ENCODE measurements around the gene INPP4B.

DNA sequence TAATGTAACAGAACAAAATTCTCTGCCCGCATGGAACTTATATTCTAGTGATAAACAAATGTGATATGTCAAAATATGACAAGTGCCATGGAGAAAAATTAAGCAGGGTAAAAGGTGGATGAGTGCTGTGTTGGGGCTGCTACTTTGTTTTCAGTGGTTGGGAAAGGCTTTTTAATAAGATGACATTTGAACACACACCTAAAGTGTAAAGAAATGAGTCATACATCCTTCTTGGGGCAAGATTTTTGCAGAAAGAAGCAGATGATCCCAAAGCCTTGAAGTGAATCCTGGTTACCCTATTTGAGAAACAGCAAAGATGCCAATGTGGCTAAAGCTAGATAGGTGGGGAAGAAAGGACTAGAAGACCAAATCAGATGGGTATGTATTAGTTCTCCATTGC is 564.1 kb downstream of the INPP4B start:
- TF ChIP-seq, protein P1, sequence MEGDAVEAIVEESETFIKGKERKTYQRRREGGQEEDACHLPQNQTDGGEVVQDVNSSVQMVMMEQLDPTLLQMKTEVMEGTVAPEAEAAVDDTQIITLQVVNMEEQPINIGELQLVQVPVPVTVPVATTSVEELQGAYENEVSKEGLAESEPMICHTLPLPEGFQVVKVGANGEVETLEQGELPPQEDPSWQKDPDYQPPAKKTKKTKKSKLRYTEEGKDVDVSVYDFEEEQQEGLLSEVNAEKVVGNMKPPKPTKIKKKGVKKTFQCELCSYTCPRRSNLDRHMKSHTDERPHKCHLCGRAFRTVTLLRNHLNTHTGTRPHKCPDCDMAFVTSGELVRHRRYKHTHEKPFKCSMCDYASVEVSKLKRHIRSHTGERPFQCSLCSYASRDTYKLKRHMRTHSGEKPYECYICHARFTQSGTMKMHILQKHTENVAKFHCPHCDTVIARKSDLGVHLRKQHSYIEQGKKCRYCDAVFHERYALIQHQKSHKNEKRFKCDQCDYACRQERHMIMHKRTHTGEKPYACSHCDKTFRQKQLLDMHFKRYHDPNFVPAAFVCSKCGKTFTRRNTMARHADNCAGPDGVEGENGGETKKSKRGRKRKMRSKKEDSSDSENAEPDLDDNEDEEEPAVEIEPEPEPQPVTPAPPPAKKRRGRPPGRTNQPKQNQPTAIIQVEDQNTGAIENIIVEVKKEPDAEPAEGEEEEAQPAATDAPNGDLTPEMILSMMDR (conservative IDR thresholded peaks at IDR 0.05): no peak
- no peak for TF ChIP-seq EZH2 (IDR thresholded peaks at IDR 0.05; ENCODE audit: low read depth)
